GM10847 (cell line): ENCODE data around the gene CNOT3.

Experiments used
- POLR2A ChIP-seq: IDR thresholded peaks from 2 replicates; pipeline ENCODE4 v1.6.1; 2011; ENCODE audit not compliant: insufficient read length; ENCODE audit errors: extremely low read depth

The CNOT3 gene

GRCh38 chr19:54158812-54159351 is 21.3 kb downstream of the CNOT3 start:
- TF ChIP-seq POLR2A = no peak

GRCh38 chr19:54159352-54160181 is 22.0 kb downstream of the CNOT3 start, which contains the start of gene LENG1:
Gene LENG1, minus strand, starts transcription at chr19:54159721. Its CDS starts 26 bp downstream, at chr19:54159695.
- TF ChIP-seq POLR2A = peak; percentile 82

GRCh38 chr19:54160182-54160811 is 22.7 kb downstream of the CNOT3 start:
- TF ChIP-seq POLR2A = no peak

DNA sequence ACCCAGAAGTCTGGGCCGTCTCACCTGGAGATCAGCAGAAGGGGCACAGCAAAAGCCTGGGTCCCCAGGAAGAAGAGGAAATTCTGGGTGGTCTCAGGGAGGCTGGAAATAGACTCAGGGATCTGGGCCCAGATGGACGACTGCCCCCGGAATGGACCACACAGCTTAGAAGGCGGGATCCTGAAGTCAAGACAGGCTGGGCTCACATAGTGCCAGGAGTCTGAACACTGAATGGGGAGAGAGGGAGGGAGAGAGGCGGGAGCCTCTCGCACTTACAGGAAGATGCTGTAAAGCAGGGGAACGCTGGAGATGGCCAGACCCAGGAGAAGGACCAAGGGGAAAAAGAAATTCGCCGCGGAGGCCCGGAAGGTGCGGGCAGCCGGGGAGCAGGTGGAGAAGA is 23.3 kb downstream of the CNOT3 start:
- TF ChIP-seq POLR2A = no peak

GRCh38 chr19:54162241-54162805 is 24.8 kb downstream of the CNOT3 start:
- no peak for TF ChIP-seq POLR2A

GRCh38 chr19:54162884-54163283 is 25.3 kb downstream of the CNOT3 start:
- no peak for TF ChIP-seq POLR2A

DNA sequence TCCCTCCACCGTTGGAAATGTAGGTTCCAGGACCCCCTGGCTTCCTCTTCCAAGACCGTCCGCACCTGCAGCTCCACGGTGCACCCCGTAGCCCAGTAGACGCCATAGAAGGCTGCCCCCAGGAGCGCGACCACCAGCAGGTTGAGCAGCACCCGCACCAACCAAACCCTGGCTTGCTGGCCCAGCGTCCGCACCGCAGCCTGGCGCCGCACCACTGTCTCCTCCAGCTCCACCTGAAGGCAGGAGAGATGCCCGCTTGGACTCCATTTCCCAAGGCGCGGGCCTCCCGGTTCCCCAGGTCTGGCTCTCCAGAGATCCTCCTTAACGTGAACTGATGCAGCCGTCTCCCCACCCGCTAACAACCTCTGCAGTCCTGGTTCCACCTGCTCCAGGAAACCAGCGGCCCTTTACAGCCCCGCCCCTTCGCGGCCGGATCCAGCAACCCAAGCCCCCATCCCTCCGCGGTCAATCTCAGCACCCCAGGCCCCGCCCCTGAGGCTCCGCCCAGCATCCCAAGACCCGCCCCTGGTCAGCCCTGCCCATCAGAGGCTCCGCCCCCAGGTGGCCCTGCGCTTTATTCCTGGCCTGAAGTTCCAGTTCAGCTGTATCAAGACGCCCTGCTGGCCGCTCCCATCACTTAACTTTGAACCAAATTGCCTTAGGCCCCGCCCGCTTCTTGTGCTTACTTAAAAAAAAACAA is 27.0 kb downstream of the CNOT3 start:
- no peak for TF ChIP-seq POLR2A

- no peak for TF ChIP-seq POLR2A
Measured at GRCh38 chr19:54165222-54165621, 27.7 kb downstream of the CNOT3 start.

DNA sequence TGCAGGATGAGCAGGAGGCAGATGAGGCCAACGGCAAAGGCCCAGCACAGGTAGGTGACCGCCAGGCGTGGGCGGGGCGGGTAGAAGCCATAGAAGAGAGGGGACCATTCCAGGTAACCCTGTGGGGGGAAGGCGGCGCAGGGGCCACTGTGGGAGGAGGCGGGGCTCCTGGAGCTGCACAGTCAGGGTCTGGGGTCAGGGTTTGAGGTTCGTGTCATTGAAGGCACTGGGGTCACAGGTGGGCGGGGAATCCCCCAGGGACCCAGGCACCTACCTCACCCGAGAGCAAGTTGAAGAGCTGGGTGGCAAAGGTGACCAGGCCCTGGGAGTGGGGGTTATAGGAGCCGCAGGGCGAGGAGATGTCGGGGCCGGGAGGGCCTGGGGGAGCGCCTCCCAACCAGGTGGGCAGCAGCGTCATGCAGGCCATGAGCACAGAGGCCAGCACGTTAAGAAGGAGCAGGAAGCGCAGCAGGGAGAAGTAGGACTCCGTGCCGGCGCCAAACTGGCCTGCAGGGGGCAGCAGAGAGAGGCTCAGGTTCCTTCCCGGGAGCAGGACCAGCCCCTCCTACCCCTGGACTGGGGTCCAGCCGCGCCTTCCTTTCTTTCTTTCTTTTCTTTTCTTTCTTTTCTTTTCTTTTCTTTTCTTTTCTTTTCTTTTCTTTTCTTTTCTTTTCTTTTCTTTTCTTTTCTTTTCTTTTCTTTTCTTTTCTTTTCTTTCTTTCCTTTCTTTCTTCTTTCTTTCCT is 30.8 kb downstream of the CNOT3 start:
- no peak for TF ChIP-seq POLR2A

GRCh38 chr19:54169149-54169740 is 31.7 kb downstream of the CNOT3 start:
- no peak for TF ChIP-seq POLR2A

DNA sequence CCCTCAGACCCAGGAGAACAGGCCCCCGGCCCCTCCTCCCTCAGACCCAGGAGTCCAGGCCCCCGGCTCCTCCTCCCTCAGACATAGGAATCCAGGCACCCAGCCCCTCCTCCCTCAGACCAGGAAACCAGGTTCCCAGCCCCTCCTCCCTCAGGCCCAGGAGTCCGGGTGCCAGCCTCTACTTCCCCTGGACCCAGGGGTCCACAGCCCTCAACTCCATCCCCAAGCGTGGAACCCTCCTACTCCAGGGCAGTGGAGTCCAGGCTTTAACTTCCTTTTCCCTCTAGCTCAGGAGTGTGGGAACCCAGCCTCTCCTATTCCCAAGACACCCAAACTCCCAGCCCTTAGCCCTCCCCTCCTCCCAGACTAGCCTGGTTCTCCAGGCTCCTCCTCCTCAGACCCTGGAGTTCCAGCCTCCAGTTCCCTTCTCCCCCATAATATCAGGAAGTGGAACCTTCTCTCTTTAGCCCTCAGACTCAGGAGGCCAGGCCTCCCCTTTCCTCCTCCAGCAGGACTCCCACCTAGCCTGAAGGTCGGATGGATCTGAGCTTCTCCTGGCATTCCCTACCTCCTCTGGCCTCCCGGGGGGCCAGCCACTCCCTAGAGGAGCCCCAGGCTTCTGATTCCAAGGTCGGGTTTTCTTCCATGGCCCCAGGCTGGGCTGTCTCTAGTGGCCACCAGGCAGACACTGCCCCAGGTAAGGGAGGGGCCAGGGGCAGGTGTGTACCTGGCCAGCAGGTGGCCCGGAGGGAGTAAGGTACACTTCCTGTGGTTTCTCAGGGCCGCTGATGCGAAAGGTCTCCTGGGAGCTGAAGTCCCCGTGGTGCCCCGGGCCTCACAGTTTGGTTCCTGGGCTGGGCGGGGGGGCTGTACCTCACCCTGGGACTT is 35.2 kb downstream of the CNOT3 start, which contains the start of gene TMC4:
Gene TMC4, minus strand, starts transcription at position 690 of the 888 bp plus-strand sequence. Its CDS starts 43 bp downstream, at position 647.
- no peak for TF ChIP-seq POLR2A

DNA sequence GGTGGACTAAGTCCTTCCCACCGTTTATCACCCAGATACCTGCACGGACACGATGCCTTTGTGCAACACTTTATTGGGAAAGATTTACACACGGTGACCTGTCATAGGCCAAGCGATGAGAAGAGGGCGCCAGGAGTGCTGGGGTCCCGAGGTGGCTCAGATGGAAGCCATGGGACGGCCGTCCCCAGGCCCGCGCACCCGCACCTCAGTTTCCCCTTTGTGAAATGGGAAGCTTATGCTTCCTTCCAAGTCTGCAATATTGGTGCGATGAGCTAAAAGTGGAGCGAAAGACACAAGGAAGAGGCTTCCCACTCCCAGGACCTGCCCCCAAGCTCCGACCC is 35.8 kb downstream of the CNOT3 start:
- TF ChIP-seq POLR2A = no peak
